Measurements from ENCODE around the gene CTSF. TPM values are rescaled to one million over a fixed set of nuclear protein-coding genes. Genes with fewer than 3 reads are reported as not detected.

The CTSF gene
- total RNA-seq, 2 experiments from 2014 or later: not detected

- TF ChIP-seq CTCF (conservative IDR thresholded peaks at IDR 0.05; ENCODE audit: low read length): no peak
- no peak for TF ChIP-seq EZH2phosphoT487 (IDR thresholded peaks at IDR 0.05; ENCODE audit: borderline replicate concordance, low read depth, low read length)
- H3K36me3 ChIP-seq (ENCODE audit: insufficient read depth, low read length): peaks cover 48% of the 10 kb centered on the region
- H3K4me2 ChIP-seq (ENCODE audit: low read length): peak within 1 kb of the TSS; percentile 86
- no TSS peak for BruUV-seq (replicated peaks)
- H3K9me3 ChIP-seq (ENCODE audit: low read length): no peaks in the 10 kb centered on the region
- H4K20me1 ChIP-seq (ENCODE audit: insufficient read depth, low read length): peaks cover 25% of the 10 kb centered on the region
- CTCF ChIA-PET (ENCODE audit: unreplicated experiment): interaction anchor here (1.0 kb wide), 1 partner anchor 61 kb away, joined by 5 read pairs; the partner anchor contains the start of gene RBM4B
- POLR2A ChIA-PET: interaction anchor here (0.6 to 2.5 kb wide), 10 partner anchors 10 to 61 kb away, joined by 3 to 16 read pairs (median 3); partner anchors contain the start of genes RBM4 and RBM4B
- peak within 1 kb of the TSS; percentile 81 for H3K27ac ChIP-seq (ENCODE audit: low read depth, low read length, poor library complexity, severe bottlenecking)
- H3K9me2 ChIP-seq (ENCODE audit: insufficient read depth, low read length): no peaks in the 10 kb centered on the region
- peak within 1 kb of the TSS; percentile 43; the same call in 1 of the 2 replicates for H2AFZ ChIP-seq (ENCODE audit: low read length)
- DNase-seq (ENCODE audit: low spot score): peak; percentile 100
- peaks cover 66% of the 10 kb centered on the region for H3K79me2 ChIP-seq (ENCODE audit: insufficient read depth, low read depth, low read length)
- H3K4me1 ChIP-seq (ENCODE audit: insufficient read depth, low read length, poor library complexity, severe bottlenecking): peaks cover 62% of the 10 kb centered on the region
- H3K4me3 ChIP-seq (ENCODE audit: low read depth, low read length, poor library complexity, severe bottlenecking): peak within 1 kb of the TSS; percentile 94
- intact Hi-C loops (cut with micrococcal nuclease; ENCODE audit: unreplicated experiment): loop anchor here (1.0 to 5.0 kb wide), 5 partner anchors 22 to 74 kb away; partner anchors contain the start of genes CCDC87, CCS and RBM4
Observed at GRCh38 chr11:66616379-66617154, 48.2 kb upstream of the CTSF start, which contains the start of gene RBM14. TSS of gene RBM14 (plus strand) at chr11:66616630. CDS start at chr11:66616721, 91 bp downstream.

GRCh38 chr11:66614073-66614472, 45.7 kb upstream of the CTSF start:
- no TSS peak for BruUV-seq (replicated peaks)
- no peak overlapping the region for H3K27ac ChIP-seq (ENCODE audit: low read depth, low read length, poor library complexity, severe bottlenecking)
- H3K4me1 ChIP-seq (ENCODE audit: insufficient read depth, low read length, poor library complexity, severe bottlenecking): peaks cover 65% of the 10 kb centered on the region
- H4K20me1 ChIP-seq (ENCODE audit: insufficient read depth, low read length): peaks cover 20% of the 10 kb centered on the region
- peaks cover 25% of the 10 kb centered on the region for H3K36me3 ChIP-seq (ENCODE audit: insufficient read depth, low read length)
- H3K9me2 ChIP-seq (ENCODE audit: insufficient read depth, low read length): no peaks in the 10 kb centered on the region
- POLR2A ChIA-PET: no interaction called here
- intact Hi-C loops (cut with micrococcal nuclease; ENCODE audit: unreplicated experiment): no loop called here
- H3K4me2 ChIP-seq (ENCODE audit: low read length): no peak overlapping the region
- CTCF ChIA-PET (ENCODE audit: unreplicated experiment): no interaction called here
- no peak for TF ChIP-seq CTCF (conservative IDR thresholded peaks at IDR 0.05; ENCODE audit: low read length)
- no peak for TF ChIP-seq EZH2phosphoT487 (IDR thresholded peaks at IDR 0.05; ENCODE audit: borderline replicate concordance, low read depth, low read length)
- no peak overlapping the region for H3K4me3 ChIP-seq (ENCODE audit: low read depth, low read length, poor library complexity, severe bottlenecking)
- H3K79me2 ChIP-seq (ENCODE audit: insufficient read depth, low read depth, low read length): peaks cover 46% of the 10 kb centered on the region
- H2AFZ ChIP-seq (ENCODE audit: low read length): no peak overlapping the region
- no peaks in the 10 kb centered on the region for H3K9me3 ChIP-seq (ENCODE audit: low read length)
- no peak for DNase-seq (ENCODE audit: low spot score)

GRCh38 chr11:66612458-66612857, 44.1 kb upstream of the CTSF start:
- no peaks in the 10 kb centered on the region for H3K9me3 ChIP-seq (ENCODE audit: low read length)
- TF ChIP-seq EZH2phosphoT487 (IDR thresholded peaks at IDR 0.05; ENCODE audit: borderline replicate concordance, low read depth, low read length) (no peak), CTCF (conservative IDR thresholded peaks at IDR 0.05; ENCODE audit: low read length) (no peak)
- intact Hi-C loops (cut with micrococcal nuclease; ENCODE audit: unreplicated experiment): no loop called here
- no peaks in the 10 kb centered on the region for H3K9me2 ChIP-seq (ENCODE audit: insufficient read depth, low read length)
- H3K4me3 ChIP-seq (ENCODE audit: low read depth, low read length, poor library complexity, severe bottlenecking): no peak overlapping the region
- H3K79me2 ChIP-seq (ENCODE audit: insufficient read depth, low read depth, low read length): peaks cover 29% of the 10 kb centered on the region
- ChIA-PET CTCF (ENCODE audit: unreplicated experiment) (no interaction called here), POLR2A (interaction anchor here (1.2 kb wide), 1 partner anchor 10 kb away, joined by 3 read pairs; no protein-coding TSS in a partner anchor)
- H4K20me1 ChIP-seq (ENCODE audit: insufficient read depth, low read length): peaks cover 4% of the 10 kb centered on the region
- BruUV-seq (replicated peaks): no TSS peak
- peak overlapping the region; percentile 84 for H3K27ac ChIP-seq (ENCODE audit: low read depth, low read length, poor library complexity, severe bottlenecking)
- no peak for DNase-seq (ENCODE audit: low spot score)
- H3K36me3 ChIP-seq (ENCODE audit: insufficient read depth, low read length): peaks cover 9% of the 10 kb centered on the region
- H2AFZ ChIP-seq (ENCODE audit: low read length): no peak overlapping the region
- peaks cover 68% of the 10 kb centered on the region for H3K4me1 ChIP-seq (ENCODE audit: insufficient read depth, low read length, poor library complexity, severe bottlenecking)
- H3K4me2 ChIP-seq (ENCODE audit: low read length): 0 out of 2 replicates have a peak overlapping the region, but pooled peaks have one; percentile 54
